EH (cell line): ENCODE results near the gene GZMM.

Source experiments
- DNase-seq: peaks from one replicate; pipeline ENCODE4 v3.0.0-alpha.2; 2015; ENCODE audit warnings: low read depth

The GZMM gene

DNA sequence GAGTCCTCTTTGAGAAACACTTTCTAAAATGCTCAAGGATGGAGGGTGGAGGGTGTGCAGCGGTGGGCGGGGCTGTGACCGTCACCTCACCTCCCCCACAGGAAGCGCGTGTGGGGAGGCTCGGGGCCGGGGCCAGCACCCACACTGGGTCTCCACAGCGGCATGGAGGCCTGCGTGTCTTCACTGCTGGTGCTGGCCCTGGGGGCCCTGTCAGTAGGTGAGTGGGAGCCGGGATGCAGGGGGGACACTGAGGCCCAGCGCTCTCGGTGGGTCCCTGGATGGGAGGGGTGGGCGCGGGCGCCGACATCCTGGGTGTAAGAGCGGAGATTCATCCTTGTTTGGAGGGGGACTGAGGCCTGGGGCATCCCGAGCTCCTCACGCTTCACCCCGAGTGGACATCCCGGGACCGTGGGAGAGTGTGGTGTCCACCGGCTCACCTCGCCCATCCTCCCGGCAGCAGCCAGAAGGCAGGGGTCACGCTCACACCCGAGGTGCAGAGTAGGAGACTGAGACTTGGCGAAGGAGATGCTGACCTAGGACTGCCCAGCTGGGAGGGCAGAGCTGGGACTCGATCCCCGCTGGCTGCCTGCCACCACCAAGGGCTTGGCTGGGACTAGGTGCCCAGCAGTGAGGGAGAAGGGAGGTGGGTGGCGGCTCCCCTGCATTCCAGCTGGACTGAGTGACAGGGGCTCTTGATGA, at the start of gene GZMM:
Gene GZMM (plus strand): TSS at position 144 of the 699 bp plus-strand sequence. CDS start 19 bp downstream, at position 163.
- DNase-seq = no peak

DNA sequence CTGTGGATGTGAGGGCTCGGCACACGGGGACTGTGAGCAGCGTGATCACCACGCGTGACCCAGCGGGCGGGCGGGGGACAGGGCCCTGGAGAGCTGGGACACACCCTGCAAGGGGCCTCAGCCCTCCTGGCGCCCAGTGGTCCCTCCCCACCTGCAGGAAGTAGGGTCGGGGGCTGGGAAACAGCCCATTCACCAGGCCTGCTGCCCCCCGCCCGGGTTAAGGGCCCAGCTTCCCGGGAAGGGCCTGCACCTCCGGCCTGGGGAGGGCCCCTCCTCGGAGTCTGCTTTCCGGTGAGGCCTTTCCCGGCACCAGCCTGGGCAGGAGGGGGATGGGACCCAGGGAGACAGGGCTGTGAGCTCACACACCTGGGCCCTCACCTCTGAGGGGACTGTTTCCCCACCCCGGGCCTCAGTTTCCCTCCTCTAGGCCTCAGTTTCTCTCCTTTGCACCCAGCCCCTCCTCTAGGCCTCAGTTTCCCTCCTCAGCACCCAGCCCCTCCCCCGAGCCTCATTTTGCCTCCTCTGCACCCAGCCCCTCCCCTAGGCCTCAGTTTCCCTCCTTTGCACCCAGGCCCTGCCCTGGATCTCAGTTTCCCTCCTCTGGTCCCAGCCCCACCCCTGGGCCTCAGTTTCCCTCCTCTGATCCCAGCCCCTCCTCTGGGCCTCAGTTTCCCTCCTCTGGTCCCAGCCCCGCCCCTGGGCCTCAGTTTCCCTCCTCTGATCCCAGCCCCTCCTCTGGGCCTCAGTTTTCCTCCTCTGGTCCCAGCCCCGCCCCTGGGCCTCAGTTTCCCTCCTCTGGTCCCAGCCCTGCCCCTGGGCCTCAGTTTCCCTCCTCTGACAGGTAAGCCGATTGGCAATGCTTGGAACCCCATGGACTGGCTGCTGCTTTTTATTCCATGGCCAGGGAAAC, 49.4 kb upstream of the GZMM start:
- no peak for DNase-seq

DNA sequence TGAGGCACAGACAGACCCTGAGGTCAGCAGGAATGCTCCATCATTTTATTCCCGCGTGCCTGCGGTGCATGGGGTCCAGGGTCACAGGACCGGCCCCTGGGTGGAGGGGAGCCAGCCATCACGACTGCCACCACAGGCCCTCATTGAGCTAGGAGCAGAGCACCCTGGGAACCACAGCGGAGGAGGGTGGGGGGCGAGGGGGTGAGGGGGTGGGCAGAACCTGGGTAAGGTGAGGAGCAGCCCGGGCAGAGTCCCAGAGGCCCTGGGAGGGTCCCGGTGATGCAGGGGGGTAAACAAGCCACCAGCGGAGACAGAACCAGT, 48.8 kb upstream of the GZMM start:
- no peak for DNase-seq

DNA sequence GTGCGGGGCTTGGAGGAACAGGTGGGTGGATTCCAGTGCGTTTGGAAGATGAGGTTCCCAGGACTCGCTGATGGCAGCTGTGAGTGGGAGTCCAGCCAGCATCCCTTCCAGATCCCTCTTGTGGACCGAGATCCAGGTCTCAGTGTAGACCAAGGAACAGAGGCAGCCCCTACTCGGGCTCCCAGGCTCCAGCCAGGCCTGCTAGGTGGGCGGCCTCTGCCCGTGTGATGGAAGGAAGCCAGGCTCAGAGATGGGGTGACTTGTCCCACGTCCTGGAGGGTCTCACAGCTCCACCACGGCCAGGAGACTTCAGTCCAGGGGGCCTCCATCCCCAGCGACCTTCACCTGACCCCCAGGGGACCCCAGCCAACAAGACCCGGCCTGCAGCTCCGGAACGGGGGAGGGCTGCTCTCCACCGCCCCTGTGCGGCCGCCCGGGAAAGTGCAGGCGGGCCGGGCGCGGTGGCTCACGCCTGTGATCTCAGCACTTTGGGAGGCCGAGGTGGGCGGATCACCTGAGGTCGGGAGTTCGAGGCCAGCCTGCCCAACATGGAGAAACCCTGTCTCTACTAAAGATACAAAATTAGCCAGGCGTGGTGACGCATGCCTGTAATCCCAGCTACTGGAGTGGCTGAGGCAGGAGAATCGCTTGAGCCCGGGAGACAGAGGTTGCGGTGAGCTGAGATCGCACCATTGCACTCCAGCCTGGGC, 48.3 kb upstream of the GZMM start:
- DNase-seq = peak; percentile 46

DNA sequence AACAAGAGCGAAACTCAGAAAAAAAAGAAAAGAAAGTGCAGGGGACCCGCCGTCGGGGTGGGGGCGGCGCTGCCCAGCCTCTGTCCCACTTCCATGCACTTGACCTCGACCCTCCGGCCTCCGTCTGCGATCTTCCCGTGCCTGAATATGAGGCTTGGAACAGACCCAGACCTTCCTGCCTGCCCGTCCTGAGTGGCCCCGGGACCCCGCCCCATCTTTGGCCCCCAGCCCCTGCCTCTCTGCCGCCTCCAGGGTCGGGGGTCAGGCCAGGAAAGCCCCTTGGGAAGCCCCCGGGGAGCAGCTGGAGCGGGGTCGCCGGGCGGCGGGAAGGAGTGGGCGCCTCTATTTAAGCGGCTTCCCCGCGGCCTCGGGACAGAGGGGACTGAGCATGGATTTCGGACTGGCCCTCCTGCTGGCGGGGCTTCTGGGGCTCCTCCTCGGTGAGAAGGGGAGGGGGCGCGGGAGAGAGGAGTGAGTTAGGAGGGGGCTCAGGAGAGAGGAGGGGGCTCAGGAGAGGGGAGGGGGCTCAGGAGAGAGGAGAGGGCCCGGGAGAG, 47.7 kb upstream of the GZMM start, which contains the start of gene MADCAM1:
Gene MADCAM1 (plus strand): TSS at position 375 of the 554 bp plus-strand sequence. CDS start 14 bp downstream, at position 389.
- DNase-seq = no peak

DNA sequence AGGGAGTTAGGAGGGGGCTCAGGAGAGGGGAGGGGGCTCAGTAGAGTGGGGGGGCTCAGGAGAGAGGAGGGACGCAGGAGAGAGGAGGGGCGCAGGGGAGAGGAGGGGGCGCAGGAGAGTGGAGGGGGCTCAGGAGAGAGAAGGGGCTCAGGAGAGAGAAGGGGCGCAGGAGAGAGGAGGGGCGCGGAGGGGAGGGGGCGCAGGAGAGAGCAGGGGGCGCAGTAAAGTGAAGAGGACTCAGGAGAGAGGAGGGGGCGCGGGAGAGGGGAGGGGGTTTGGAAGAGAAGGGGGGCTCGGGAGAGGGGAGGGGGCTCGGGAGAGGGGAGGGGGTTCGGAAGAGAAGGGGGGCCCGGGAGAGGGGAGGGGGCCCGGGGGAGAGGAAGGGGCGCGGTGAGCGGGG, 46.9 kb upstream of the GZMM start:
- DNase-seq = no peak

DNA sequence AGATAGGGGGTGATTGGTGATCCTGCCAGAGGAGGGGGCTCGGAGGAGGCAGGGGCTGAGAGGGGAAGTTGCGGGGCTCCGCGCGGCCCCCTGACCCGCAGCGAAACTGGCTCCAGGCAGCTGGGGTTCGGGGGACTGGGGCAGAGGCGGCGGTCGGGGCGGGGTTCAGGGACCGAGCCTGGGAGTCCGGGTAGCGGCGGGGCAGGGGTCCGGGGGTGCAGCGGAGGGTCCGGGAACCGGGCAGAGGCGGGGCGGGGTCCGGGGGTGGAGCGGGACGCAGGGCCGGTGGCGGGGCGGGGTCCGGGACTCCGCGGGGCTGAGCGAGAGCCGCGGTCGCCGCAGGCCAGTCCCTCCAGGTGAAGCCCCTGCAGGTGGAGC, 46.4 kb upstream of the GZMM start:
- DNase-seq = no peak

DNA sequence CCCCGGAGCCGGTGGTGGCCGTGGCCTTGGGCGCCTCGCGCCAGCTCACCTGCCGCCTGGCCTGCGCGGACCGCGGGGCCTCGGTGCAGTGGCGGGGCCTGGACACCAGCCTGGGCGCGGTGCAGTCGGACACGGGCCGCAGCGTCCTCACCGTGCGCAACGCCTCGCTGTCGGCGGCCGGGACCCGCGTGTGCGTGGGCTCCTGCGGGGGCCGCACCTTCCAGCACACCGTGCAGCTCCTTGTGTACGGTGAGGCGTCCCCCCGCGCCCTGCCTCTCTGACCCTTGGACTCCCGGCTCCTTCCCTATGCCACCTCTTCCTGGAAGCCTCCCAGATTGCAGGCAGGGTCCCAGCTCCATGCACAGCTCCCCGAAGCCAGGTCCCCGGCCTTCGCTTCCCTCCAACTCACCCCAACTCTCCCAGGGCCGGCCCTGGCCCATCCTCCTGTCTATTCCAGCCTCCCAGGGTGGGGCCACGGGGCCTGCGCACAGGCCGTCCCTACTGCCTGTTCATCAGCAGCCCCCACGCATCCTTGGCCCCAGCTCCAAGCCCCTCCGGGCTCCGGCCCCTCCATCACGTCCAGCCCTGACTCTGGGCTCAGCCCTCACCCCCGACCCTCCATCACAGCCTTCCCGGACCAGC, 45.9 kb upstream of the GZMM start:
- DNase-seq = no peak

DNA sequence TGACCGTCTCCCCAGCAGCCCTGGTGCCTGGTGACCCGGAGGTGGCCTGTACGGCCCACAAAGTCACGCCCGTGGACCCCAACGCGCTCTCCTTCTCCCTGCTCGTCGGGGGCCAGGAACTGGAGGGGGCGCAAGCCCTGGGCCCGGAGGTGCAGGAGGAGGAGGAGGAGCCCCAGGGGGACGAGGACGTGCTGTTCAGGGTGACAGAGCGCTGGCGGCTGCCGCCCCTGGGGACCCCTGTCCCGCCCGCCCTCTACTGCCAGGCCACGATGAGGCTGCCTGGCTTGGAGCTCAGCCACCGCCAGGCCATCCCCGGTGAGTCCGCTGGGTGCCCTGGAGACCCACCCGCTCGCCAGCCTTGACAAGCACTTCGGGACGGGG, 45.4 kb upstream of the GZMM start:
- DNase-seq = no peak

DNA sequence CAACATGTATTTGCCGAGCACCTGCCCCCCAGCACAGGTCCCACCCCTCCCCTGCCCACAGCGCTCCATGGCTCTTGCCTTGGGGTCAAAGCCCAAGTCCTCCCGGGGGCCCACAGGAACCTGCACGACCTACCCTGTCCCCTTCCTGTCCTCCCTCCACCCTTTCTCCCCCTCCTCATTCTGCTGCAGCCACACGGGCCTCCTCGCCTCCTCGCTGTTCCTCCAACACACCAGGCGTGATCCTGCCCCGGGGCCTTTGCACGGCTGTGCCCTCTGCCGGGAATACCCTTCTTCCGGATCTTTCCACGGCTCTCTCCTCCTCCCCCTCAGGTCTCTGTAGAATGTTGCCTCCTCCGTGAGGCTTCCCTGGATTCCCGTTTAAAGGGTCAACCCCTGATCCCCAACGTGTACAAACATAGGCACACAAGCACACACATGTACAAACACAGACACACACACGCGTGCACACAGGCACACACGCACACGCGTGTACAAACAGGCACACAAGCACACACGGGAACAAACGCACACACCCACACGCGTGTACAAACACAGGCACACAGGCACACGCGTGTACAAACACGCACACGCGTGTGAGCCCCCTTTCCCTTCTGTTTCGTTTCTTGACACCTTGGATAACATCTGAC, 44.8 kb upstream of the GZMM start:
- no peak for DNase-seq

DNA sequence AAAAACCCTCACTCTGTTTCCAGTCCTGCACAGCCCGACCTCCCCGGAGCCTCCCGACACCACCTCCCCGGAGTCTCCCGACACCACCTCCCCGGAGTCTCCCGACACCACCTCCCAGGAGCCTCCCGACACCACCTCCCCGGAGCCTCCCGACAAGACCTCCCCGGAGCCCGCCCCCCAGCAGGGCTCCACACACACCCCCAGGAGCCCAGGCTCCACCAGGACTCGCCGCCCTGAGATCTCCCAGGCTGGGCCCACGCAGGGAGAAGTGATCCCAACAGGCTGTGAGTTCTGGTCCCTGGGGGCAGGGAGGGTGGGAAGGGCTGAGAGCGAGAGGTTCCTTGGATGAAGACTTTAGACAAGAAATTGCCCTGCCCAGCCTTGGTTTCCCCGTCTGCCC, 42.2 kb upstream of the GZMM start:
- DNase-seq = no peak

DNA sequence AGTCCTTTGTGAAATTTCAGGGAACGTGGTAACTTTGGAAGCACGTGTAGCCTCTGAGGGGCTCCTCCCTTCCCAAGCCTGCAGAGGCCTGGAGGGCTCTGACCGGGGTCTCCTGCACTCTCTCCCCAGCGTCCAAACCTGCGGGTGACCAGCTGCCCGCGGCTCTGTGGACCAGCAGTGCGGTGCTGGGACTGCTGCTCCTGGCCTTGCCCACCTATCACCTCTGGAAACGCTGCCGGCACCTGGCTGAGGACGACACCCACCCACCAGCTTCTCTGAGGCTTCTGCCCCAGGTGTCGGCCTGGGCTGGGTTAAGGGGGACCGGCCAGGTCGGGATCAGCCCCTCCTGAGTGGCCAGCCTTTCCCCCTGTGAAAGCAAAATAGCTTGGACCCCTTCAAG, 39.2 kb upstream of the GZMM start:
- no peak for DNase-seq

DNA sequence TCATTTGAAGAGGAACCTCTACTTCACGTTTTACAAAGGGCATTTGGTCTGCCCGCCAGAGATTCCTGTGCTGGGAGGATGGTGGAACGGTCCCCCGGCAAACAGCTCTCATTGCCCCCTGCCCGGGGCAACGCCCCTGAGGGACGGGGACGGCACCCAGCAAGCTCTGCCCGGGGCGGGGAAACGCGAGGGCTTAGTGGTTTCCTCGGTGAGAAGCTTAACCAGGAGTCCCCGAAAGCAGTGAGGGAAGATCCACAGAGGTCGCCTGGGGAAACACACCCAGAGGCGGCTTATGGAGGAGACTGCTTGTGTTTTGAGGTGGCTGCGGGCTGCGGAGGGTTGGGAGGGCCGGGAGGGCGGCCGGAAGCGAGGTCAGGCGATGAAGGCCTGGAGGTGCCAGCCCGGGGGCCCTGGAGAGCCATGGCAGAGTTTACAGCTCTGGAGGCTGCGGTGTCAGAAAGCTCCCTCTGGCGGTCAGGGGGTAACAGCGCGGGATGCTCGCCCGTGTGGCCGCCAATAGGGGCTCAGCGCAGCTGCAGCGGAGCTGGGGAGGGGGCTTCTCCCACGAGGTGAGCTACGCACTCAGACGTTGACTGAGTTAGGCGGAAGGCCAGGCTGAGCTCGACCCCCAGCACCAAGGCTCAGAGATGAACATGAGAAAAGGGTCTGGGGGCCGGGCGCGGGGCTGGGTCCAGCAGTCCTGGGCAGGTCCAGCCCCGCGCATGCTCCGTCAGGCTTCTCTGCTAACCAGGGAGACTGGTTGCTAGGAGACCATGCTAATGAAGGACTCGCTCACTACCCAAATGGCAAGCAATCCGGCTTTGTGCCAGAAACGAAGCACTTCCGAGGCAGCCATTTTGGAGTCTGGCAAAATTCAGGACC, 37.2 kb upstream of the GZMM start:
- peak; percentile 100 for DNase-seq

DNA sequence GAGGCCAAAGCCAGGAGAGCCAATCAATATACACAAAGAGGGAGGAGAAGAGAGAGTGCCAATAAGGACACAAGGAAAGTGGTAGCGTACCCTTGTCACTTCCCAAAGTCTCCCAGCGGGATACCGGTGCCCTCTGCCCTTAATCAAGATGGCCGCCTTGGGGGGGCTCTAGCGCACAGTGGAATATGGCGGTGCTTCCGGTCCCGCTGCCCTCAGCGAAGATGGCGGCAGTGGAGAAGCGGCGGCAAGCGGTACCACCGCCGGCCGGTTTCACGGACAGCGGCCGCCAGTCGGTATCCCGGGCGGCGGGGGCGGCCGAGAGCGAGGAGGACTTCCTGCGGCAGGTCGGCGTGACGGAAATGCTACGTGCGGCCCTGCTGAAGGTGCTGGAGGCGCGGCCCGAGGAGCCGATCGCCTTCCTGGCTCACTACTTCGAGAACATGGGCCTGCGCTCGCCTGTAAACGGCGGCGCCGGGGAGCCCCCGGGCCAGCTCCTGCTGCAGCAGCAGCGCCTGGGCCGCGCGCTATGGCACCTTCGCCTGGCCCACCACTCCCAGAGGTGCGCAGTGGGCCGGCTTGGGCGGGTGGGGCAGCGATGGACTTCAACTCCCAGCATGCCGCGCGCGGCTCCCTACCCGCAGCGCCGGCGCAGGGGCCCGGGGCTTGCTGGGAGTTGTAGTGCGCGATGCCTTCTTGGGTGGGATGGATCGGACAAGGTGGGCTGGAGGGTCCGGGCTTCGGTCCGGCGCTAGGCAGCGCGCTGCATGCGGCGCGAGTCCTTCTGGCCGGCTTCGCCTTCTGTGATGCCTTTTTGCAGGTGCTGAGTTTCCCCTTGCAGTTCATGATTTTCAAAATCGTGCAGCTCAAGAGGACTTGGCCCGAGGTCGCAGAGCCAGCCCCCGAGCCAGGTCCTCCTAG, 36.3 kb upstream of the GZMM start, which contains the start of gene TPGS1:
Gene TPGS1 (plus strand): TSS at position 212 of the 918 bp plus-strand sequence. CDS start 10 bp downstream, at position 222.
- DNase-seq = peak; percentile 71

DNA sequence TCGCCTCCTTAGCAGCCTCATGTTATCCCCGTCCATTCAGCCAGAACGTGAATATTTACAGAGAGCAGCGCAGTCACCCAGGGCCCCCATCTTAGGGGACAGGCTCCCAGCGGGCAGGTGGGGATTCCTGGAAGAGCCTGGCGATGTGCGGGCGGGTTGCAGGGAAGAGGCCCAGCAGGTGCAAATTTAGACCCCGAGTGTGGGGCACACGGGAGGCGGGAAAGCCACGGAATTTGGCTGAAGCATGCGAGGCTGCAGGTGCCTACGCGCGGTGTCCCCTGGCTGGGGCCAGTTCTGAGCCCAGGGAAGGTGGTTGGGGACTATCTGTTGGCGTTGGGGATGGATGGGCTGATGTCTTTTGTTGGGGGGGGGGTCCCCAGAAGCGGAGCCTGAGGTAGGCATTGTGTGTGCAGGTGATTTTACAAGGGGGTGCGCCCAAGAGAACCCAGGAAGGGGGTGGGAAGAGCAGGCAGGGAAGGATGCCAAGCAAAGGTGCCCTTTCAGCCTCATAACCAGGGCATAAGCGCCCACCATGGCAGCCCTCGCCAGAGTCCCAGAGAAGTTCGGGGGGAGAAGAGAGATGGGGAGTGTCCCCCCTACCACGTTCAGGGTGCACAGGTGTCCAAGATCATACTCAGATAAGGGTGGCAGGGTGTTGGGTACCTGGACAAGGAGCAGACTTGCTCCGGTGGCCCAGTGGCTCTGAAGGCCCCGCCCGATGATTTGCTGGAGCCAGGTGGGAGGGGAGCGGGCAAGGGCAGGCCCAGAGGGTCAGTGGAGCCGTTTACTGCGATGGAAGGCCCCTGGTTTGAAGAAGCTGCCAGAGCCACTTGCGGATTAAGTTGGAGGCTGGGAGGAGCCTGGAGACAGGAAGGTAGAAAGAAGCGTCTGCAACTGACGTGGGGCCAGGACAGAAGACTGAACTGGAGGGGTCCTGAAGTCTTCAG, 35.4 kb upstream of the GZMM start:
- no peak for DNase-seq

DNA sequence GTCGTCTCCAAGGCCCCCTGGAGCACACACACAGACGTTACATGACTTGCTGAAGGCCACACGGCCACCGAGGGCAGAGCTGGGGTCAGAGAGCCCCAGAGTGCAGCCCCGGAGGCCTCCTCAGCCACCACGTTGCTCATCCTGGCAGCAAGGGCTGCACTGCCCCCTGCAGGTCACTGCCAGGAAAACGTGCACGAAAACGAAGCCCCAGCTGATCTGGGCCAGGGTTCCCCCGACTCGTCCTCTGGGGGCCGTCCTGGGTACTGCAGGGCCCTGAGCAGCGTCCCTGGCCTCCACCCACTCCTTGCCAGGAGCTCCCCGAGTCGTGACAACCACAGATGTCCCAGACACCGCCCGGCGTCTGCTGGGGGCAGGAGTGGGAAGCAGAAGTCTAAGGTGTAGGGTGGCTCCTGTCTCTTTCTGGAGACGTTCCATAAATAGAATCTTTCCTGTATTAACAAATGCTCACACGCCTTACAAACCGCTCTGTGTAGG, 33.2 kb upstream of the GZMM start:
- peak; percentile 77 for DNase-seq

DNA sequence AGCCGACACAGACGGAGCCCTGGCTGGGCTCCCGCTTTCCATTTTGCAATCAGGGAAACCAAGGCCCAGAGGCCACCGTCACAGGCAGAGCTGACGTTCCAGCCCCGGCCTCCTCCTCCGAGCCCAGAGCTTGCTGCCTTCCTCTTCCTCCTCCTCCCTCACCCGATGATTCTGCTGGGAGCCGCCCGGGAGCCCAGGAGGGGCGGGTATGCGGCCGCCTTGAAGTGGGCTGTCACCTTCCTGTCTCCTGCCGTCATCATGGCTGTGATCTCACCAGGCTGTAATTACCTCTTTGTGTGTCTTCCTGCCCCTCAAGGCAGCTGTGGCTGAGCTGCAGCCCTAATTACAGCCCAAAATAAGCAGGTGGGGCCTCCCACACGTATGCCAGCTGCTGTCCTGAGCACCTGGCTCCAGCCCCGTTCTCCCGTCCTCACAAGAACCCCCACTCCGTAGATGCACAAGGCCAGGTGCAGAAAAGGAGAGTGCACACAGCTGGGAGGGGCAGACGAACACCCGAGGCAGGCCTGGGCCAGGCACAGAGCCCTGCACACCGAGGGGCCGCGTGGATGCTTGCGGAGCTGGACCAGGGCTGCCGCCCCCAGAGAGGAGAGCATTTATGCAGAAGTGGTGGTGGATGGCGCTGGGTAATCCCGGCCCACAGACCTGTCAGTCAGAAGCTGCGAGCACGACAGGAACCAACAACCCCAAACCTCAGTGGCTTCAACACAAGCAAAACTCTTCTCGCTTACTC, 32.6 kb upstream of the GZMM start:
- DNase-seq = peak; percentile 43
